Panc1 (cell line): ENCODE data around the gene ASRGL1. TPM values are rescaled to one million over a fixed set of nuclear protein-coding genes. Genes with fewer than 3 reads are reported as not detected.
A peak's percentile ranks its signal among the peaks of the same experiment; 100 is the strongest.

Experiments
- ATAC-seq: fragments of 200-7000 bp; cut with Tn5 transposase; 2 replicates; pipeline ENCODE4 v1.9.1; 2020; ENCODE audit warnings: mild to moderate bottlenecking, moderate library complexity
- BruUV-seq: library from RNA; stranded (reverse); fragments of 400-500 nt; replicated peaks from 2 replicates; lab custom pipeline; 2021; lab: Mats Ljungman, UMichigan
- CTCF ChIA-PET: fragments of 300-600 bp; sonication (Branson Sonifier 250); formaldehyde crosslinking; loops from one replicate; lab custom pipeline; 2022; ENCODE audit warnings: antibody characterized with exemption; lab: Charles Lee
- POLR2A ChIA-PET: fragments of 300-600 bp; sonication (Branson Sonifier 250); formaldehyde crosslinking; loops from one replicate; lab custom pipeline; 2022; ENCODE audit warnings: antibody characterized with exemption; lab: Charles Lee
- DNase-seq: peaks from one replicate; pipeline ENCODE4 v3.0.0-alpha.2; 2010; ENCODE audit warnings: low read depth, low spot score
- H3K27ac ChIP-seq: 2 replicates; pipeline ENCODE4 v1.5.1; 2011; ENCODE audit warnings: mild to moderate bottlenecking, low read length, inconsistent platforms
- H3K27me3 ChIP-seq: fragments of 200-500 bp; sonication (Bioruptor generic); 2 replicates; pipeline ENCODE4 v1.6.0; 2014; ENCODE audit warnings: low read length, inconsistent platforms; ENCODE audit not compliant: control insufficient read depth, insufficient read depth
- H3K36me3 ChIP-seq: fragments of 200-500 bp; sonication (Bioruptor generic); 2 replicates; pipeline ENCODE4 v1.5.1; 2014; ENCODE audit warnings: inconsistent platforms, mild to moderate bottlenecking, low read length, moderate library complexity; ENCODE audit not compliant: control insufficient read depth, insufficient read depth
- H3K4me1 ChIP-seq: 2 replicates; pipeline ENCODE4 v1.5.1; 2011; ENCODE audit warnings: inconsistent platforms, mild to moderate bottlenecking, low read length, moderate library complexity; ENCODE audit not compliant: control insufficient read depth, insufficient read depth
- H3K4me3 ChIP-seq, 2 experiments: 2 replicates each; pipeline ENCODE4 v1.5.1; 2011 to 2012; ENCODE audit warnings: low read depth in 2 of 2, low read length in 2 of 2, mild to moderate bottlenecking in 2 of 2, inconsistent platforms in 1 of 2, moderate library complexity in 1 of 2
- H3K9me3 ChIP-seq: fragments of 200-500 bp; sonication (Bioruptor generic); 2 replicates; pipeline ENCODE4 v1.5.1; 2014; ENCODE audit warnings: low read depth, mild to moderate bottlenecking, inconsistent platforms, low read length, moderate library complexity; ENCODE audit not compliant: control insufficient read depth, insufficient read depth
- POLR2AphosphoS5 ChIP-seq: IDR thresholded peaks from 2 replicates; pipeline ENCODE4 v1.6.1; 2012; ENCODE audit warnings: mild to moderate bottlenecking, low read depth, low read length, moderate library complexity
- SIN3A ChIP-seq: IDR thresholded peaks from 2 replicates; pipeline ENCODE4 v1.6.1; 2012; ENCODE audit warnings: low read depth, mild to moderate bottlenecking, low read length, moderate library complexity, borderline replicate concordance; ENCODE audit not compliant: insufficient read depth
- TCF7L2 ChIP-seq: IDR thresholded peaks from 2 replicates; pipeline ENCODE4 v1.6.1; 2011; ENCODE audit warnings: mild to moderate bottlenecking, low read depth, low read length, inconsistent platforms
- in situ Hi-C: cut with HindIII; loops from 2 replicates; pipeline ENCODE4 v1.10.0; 2016; ENCODE audit warnings: low sequenced_read_pairs, low pct_unique_long_range_greater_than_20kb
- intact Hi-C: fragments of 100-400 bp; cut with micrococcal nuclease; formaldehyde crosslinking; loops from one replicate; pipeline ENCODE4 v1.10.0; 2022; ENCODE audit not compliant: unreplicated experiment
- total RNA-seq: library from RNA; stranded (reverse); gene quantifications from one replicate; pipeline ENCODE4 v1.2.1, GENCODE V29; 2021; ENCODE audit not compliant: unreplicated experiment
- TF ChIP-seq, protein P1 (sequence below): fragments of 450-650 bp; IDR thresholded peaks from 2 replicates; pipeline ENCODE4 v1.5.1; 2017; ENCODE audit warnings: mild to moderate bottlenecking
- TF ChIP-seq, protein P2 (sequence below), 2 experiments: IDR thresholded peaks; 2 replicates each; pipeline ENCODE4 v1.6.1; 2011 to 2012; ENCODE audit warnings: low read depth in 2 of 2, control low read depth in 1 of 2, low read length in 1 of 2, mild to moderate bottlenecking in 1 of 2, moderate library complexity in 1 of 2; ENCODE audit not compliant: insufficient read depth in 1 of 2

The ASRGL1 gene
- total RNA-seq, 1 experiment from 2014 or later = 43.2 TPM

DNA sequence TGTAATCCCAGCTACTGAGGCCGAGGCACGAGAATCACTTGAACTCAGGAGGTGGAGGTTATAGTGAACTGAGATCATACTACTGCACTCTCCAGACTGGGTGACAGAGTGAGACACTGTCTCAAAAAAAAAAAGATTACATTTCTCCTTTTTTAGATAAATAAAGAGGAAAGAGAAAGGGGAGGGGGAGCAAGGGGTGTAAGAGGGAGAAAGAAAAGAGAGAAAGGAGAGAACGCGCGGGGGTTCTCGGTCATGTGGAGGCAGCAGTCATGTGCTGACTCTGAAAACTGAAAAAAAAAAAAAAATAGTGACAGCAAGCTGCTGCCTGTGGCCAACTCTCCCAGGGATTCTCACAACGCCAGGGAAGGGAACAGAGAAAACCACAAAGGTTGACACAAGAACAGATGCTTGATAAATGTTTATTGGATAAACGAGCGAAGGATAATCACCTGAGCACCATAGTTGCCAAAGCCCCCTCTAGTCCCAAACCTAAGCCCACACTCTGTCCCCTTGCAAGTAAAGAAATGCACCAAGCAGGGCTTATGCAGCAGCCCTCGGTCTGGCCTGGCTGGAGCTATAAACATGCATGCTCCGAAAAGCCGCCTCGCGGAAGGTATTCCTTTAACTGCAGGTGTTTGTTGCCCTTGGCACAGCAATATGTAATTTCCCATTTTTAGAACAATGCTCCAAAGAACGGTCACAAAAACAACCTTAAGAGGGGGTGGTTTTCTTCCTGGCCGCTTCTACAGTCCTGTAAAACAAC is 96.1 kb downstream of the ASRGL1 start:
- H3K4me3 ChIP-seq = peak overlapping the region in 1 of 2 experiments; percentile 29; a peak in 3 of 4 replicates
- ATAC-seq = peak; percentile 82
- no peaks in the 10 kb centered on the region for H3K27me3 ChIP-seq
- H3K27ac ChIP-seq = peak overlapping the region; percentile 98
- no peaks in the 10 kb centered on the region for H3K36me3 ChIP-seq
- intact Hi-C loops (no loop called here), in situ Hi-C loops (no loop called here)
- BruUV-seq = no TSS peak
- no peak for DNase-seq
- H3K9me3 ChIP-seq = no peaks in the 10 kb centered on the region
- H3K4me1 ChIP-seq = peaks cover 56% of the 10 kb centered on the region
- POLR2A ChIA-PET = interaction anchor here (0.6 kb wide), 2 partner anchors 50 to 129 kb away, joined by 3 to 4 read pairs; no protein-coding TSS in a partner anchor
- TF ChIP-seq TCF7L2 = peak; percentile 98
- TF ChIP-seq, protein P1, sequence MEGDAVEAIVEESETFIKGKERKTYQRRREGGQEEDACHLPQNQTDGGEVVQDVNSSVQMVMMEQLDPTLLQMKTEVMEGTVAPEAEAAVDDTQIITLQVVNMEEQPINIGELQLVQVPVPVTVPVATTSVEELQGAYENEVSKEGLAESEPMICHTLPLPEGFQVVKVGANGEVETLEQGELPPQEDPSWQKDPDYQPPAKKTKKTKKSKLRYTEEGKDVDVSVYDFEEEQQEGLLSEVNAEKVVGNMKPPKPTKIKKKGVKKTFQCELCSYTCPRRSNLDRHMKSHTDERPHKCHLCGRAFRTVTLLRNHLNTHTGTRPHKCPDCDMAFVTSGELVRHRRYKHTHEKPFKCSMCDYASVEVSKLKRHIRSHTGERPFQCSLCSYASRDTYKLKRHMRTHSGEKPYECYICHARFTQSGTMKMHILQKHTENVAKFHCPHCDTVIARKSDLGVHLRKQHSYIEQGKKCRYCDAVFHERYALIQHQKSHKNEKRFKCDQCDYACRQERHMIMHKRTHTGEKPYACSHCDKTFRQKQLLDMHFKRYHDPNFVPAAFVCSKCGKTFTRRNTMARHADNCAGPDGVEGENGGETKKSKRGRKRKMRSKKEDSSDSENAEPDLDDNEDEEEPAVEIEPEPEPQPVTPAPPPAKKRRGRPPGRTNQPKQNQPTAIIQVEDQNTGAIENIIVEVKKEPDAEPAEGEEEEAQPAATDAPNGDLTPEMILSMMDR = no peak
- TF ChIP-seq POLR2AphosphoS5 = peak; percentile 68; the same call in 1 of the 2 replicates
- TF ChIP-seq, protein P2, sequence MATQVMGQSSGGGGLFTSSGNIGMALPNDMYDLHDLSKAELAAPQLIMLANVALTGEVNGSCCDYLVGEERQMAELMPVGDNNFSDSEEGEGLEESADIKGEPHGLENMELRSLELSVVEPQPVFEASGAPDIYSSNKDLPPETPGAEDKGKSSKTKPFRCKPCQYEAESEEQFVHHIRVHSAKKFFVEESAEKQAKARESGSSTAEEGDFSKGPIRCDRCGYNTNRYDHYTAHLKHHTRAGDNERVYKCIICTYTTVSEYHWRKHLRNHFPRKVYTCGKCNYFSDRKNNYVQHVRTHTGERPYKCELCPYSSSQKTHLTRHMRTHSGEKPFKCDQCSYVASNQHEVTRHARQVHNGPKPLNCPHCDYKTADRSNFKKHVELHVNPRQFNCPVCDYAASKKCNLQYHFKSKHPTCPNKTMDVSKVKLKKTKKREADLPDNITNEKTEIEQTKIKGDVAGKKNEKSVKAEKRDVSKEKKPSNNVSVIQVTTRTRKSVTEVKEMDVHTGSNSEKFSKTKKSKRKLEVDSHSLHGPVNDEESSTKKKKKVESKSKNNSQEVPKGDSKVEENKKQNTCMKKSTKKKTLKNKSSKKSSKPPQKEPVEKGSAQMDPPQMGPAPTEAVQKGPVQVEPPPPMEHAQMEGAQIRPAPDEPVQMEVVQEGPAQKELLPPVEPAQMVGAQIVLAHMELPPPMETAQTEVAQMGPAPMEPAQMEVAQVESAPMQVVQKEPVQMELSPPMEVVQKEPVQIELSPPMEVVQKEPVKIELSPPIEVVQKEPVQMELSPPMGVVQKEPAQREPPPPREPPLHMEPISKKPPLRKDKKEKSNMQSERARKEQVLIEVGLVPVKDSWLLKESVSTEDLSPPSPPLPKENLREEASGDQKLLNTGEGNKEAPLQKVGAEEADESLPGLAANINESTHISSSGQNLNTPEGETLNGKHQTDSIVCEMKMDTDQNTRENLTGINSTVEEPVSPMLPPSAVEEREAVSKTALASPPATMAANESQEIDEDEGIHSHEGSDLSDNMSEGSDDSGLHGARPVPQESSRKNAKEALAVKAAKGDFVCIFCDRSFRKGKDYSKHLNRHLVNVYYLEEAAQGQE (IDR thresholded peaks at IDR 0.05; ENCODE audit: insufficient read depth in 1 of 2, low read depth in 2 of 2, low read length in 1 of 2) = 0 out of 4 replicates have a peak, but pooled peaks of 1 of the 2 experiments have one; percentile 14
- TF ChIP-seq SIN3A = no peak
- CTCF ChIA-PET = interaction anchor here (0.6 to 1.2 kb wide), 4 partner anchors 9 to 241 kb away, joined by 3 to 6 read pairs (median 4); no protein-coding TSS in a partner anchor

DNA sequence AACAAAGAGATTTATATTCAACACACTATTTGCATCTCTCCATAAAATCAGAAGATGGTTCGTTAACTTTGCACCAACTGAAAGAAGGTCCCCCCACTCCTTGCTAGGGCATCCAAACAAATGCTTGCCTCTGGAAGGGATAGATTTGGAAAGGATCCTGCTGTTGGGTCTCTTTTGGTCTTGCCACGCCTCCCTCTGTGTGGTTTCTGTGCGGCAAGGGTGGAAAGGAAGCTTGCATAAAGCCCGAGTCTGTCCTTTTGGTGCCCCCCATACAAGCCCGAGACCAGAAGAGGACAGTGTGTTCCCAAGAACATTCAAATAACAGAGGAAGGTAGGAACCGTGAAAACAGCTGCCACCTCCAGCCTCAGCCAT is 96.6 kb downstream of the ASRGL1 start:
- H3K27ac ChIP-seq = peak overlapping the region; percentile 98

More for the DNA sequence above, 96.6 kb downstream of the ASRGL1 start:
- Histone ChIP-seq H3K27me3 (no peaks in the 10 kb centered on the region), H3K36me3 (no peaks in the 10 kb centered on the region), H3K4me3 (peak overlapping the region in 1 of 2 experiments; percentile 29; a peak in 3 of 4 replicates), H3K4me1 (peaks cover 60% of the 10 kb centered on the region), H3K9me3 (no peaks in the 10 kb centered on the region)
- ChIA-PET POLR2A (no interaction called here), CTCF (interaction anchor here (0.6 to 1.2 kb wide), 4 partner anchors 9 to 241 kb away, joined by 3 to 6 read pairs (median 4); no protein-coding TSS in a partner anchor)
- DNase-seq = no peak
- no peak for TF ChIP-seq SIN3A
- TF ChIP-seq POLR2AphosphoS5 = 0 out of 2 replicates have a peak, but pooled peaks have one; percentile 11
- TF ChIP-seq TCF7L2 = peak; percentile 80
- ATAC-seq = peak; percentile 78; the same call in 1 of the 2 replicates
- BruUV-seq = no TSS peak
- in situ Hi-C loops = no loop called here
- intact Hi-C loops = no loop called here
